PFSK-1 (cell line): ENCODE data around the gene TTI1.

Experiments used
- REST ChIP-seq, 2 experiments: IDR thresholded peaks; 2 replicates each; pipeline versions ENCODE4 v1.6.1 to v1.8.0; 2011 to 2012; ENCODE audit warnings: low read depth in 2 of 2, low read length in 2 of 2, control low read depth in 1 of 2, inconsistent platforms in 1 of 2, mild to moderate bottlenecking in 1 of 2, moderate library complexity in 1 of 2; ENCODE audit not compliant: insufficient read depth in 1 of 2
- TAF1 ChIP-seq: IDR thresholded peaks from 2 replicates; pipeline ENCODE4 v1.6.1; 2012; ENCODE audit warnings: low read length, control low read depth, borderline replicate concordance; ENCODE audit not compliant: insufficient read depth

- no peak for TF ChIP-seq TAF1
- no peak for TF ChIP-seq REST (IDR thresholded peaks at IDR 0.05; ENCODE audit: insufficient read depth in 1 of 2, low read depth in 2 of 2, low read length in 2 of 2)
These were observed 27.3 kb upstream of the TTI1 start for GRCh38 chr20:38060536-38060935.
